ENCODE results near the gene SERPINB2.

The SERPINB2 gene

GRCh38 chr18:63883617-63884016 is 3.9 kb upstream of the SERPINB2 start:
- FAIRE-seq: no peak

GRCh38 chr18:63888470-63889190 is 1.1 kb downstream of the SERPINB2 start:
- no peak for DNase-seq (ENCODE audit: extremely low spot score, insufficient read length, low read depth)
- no peak for FAIRE-seq

More at GRCh38 chr18:63883617-63884016, 3.9 kb upstream of the SERPINB2 start:
- DNase-seq (ENCODE audit: extremely low spot score, insufficient read length, low read depth): no peak

- FAIRE-seq: no peak
These were observed 2.1 kb downstream of the SERPINB2 start for GRCh38 chr18:63889626-63890025.

GRCh38 chr18:63890237-63890949 is 2.9 kb downstream of the SERPINB2 start:
- FAIRE-seq: no peak
- DNase-seq (ENCODE audit: extremely low spot score, insufficient read length, low read depth): no peak

More at GRCh38 chr18:63889626-63890025, 2.1 kb downstream of the SERPINB2 start:
- DNase-seq (ENCODE audit: extremely low spot score, insufficient read length, low read depth): no peak

- DNase-seq (ENCODE audit: extremely low spot score, insufficient read length, low read depth): no peak
- peak; percentile 73 for FAIRE-seq
These were observed 3.4 kb downstream of the SERPINB2 start for GRCh38 chr18:63890950-63891304.

GRCh38 chr18:63892566-63892965 is 5.1 kb downstream of the SERPINB2 start:
- DNase-seq (ENCODE audit: extremely low spot score, insufficient read length, low read depth) (no peak), FAIRE-seq (no peak)

GRCh38 chr18:63894106-63894772 is 6.7 kb downstream of the SERPINB2 start:
- no peak for FAIRE-seq
- no peak for DNase-seq (ENCODE audit: extremely low spot score, insufficient read length, low read depth)

GRCh38 chr18:63895190-63895589 is 7.7 kb downstream of the SERPINB2 start:
- FAIRE-seq (no peak), DNase-seq (ENCODE audit: extremely low spot score, insufficient read length, low read depth) (no peak)

- no peak for FAIRE-seq
- no peak for DNase-seq (ENCODE audit: extremely low spot score, insufficient read length, low read depth)
These were observed 9.6 kb downstream of the SERPINB2 start for GRCh38 chr18:63897072-63897471.

GRCh38 chr18:63899206-63899605 is 11.7 kb downstream of the SERPINB2 start:
- DNase-seq (ENCODE audit: extremely low spot score, insufficient read length, low read depth) (no peak), FAIRE-seq (no peak)

GRCh38 chr18:63903851-63904570 is 16.5 kb downstream of the SERPINB2 start:
- no peak for FAIRE-seq

GRCh38 chr18:63904694-63905093 is 17.2 kb downstream of the SERPINB2 start:
- FAIRE-seq: no peak

More at GRCh38 chr18:63903851-63904570, 16.5 kb downstream of the SERPINB2 start:
- DNase-seq (ENCODE audit: extremely low spot score, insufficient read length, low read depth): no peak

GRCh38 chr18:63905361-63905760 is 17.9 kb downstream of the SERPINB2 start:
- FAIRE-seq (peak; percentile 70), DNase-seq (ENCODE audit: extremely low spot score, insufficient read length, low read depth) (no peak)

More at GRCh38 chr18:63904694-63905093, 17.2 kb downstream of the SERPINB2 start:
- no peak for DNase-seq (ENCODE audit: extremely low spot score, insufficient read length, low read depth)

- no peak for DNase-seq (ENCODE audit: extremely low spot score, insufficient read length, low read depth)
- peak; percentile 36 for FAIRE-seq
These were observed 18.6 kb downstream of the SERPINB2 start for GRCh38 chr18:63906056-63906455.

GRCh38 chr18:63907664-63908063 is 20.2 kb downstream of the SERPINB2 start, which contains the start of gene SERPINB10:
Gene SERPINB10, plus strand, starts transcription at chr18:63907958. Its CDS starts 7,553 bp downstream, at chr18:63915511.
- FAIRE-seq: peak; percentile 26
- DNase-seq (ENCODE audit: extremely low spot score, insufficient read length, low read depth): no peak

GRCh38 chr18:63908858-63909257 is 21.4 kb downstream of the SERPINB2 start:
- no peak for FAIRE-seq
- DNase-seq (ENCODE audit: extremely low spot score, insufficient read length, low read depth): no peak

- peak; percentile 59 for FAIRE-seq
- DNase-seq (ENCODE audit: extremely low spot score, insufficient read length, low read depth): no peak
These were observed 22.4 kb downstream of the SERPINB2 start for GRCh38 chr18:63909870-63910269.

GRCh38 chr18:63917817-63918216 is 30.3 kb downstream of the SERPINB2 start:
- DNase-seq (ENCODE audit: extremely low spot score, insufficient read length, low read depth) (no peak), FAIRE-seq (no peak)

- DNase-seq (ENCODE audit: extremely low spot score, insufficient read length, low read depth) (no peak), FAIRE-seq (no peak)
These were observed 34.5 kb downstream of the SERPINB2 start for GRCh38 chr18:63922049-63922448.

GRCh38 chr18:63924551-63924950 is 37.0 kb downstream of the SERPINB2 start:
- FAIRE-seq: no peak
- DNase-seq (ENCODE audit: extremely low spot score, insufficient read length, low read depth): no peak
